IMR-90 (cell line): Measurements from ENCODE around the gene RDH13.

Source experiments
- BHLHE40 ChIP-seq: fragments of 150-350 bp; IDR thresholded peaks from 2 replicates; pipeline ENCODE4 v1.6.1; 2016; ENCODE audit warnings: mild to moderate bottlenecking, low read depth, low read length
- CEBPB ChIP-seq: IDR thresholded peaks from 2 replicates; pipeline ENCODE4 v1.6.1; 2012; ENCODE audit warnings: low read depth, low read length, improper control_type of control experiment
- FOS ChIP-seq: fragments of 150-350 bp; IDR thresholded peaks from 2 replicates; pipeline ENCODE4 v1.6.1; 2016; ENCODE audit warnings: low read depth, low read length
- MAFK ChIP-seq: IDR thresholded peaks from 2 replicates; pipeline ENCODE4 v1.6.1; 2012; ENCODE audit warnings: low read depth, low read length, improper control_type of control experiment
- POLR2A ChIP-seq: IDR thresholded peaks from 2 replicates; pipeline ENCODE4 v1.6.1; 2012; ENCODE audit warnings: mild to moderate bottlenecking, low read depth, low read length
- RFX5 ChIP-seq: IDR thresholded peaks from 2 replicates; pipeline ENCODE4 v1.8.0; 2012; ENCODE audit warnings: low read depth, mild to moderate bottlenecking, low read length, moderate library complexity
- TF ChIP-seq, protein P1 (sequence below): fragments of 150-350 bp; IDR thresholded peaks from 2 replicates; pipeline ENCODE4 v1.6.1; 2016; ENCODE audit warnings: low read depth, mild to moderate bottlenecking, low read length, moderate library complexity, borderline replicate concordance
- TF ChIP-seq, protein P2 (sequence below): conservative IDR thresholded peaks from 2 replicates; pipeline ENCODE4 v1.5.1; 2012; ENCODE audit warnings: mild to moderate bottlenecking, low read depth, low read length, improper control_type of control experiment
- TF ChIP-seq, protein P3 (sequence below): fragments of 150-350 bp; IDR thresholded peaks from 2 replicates; pipeline ENCODE4 v1.6.1; 2017; ENCODE audit warnings: mild to moderate bottlenecking, antibody characterized with exemption, low read length, low read depth

DNA sequence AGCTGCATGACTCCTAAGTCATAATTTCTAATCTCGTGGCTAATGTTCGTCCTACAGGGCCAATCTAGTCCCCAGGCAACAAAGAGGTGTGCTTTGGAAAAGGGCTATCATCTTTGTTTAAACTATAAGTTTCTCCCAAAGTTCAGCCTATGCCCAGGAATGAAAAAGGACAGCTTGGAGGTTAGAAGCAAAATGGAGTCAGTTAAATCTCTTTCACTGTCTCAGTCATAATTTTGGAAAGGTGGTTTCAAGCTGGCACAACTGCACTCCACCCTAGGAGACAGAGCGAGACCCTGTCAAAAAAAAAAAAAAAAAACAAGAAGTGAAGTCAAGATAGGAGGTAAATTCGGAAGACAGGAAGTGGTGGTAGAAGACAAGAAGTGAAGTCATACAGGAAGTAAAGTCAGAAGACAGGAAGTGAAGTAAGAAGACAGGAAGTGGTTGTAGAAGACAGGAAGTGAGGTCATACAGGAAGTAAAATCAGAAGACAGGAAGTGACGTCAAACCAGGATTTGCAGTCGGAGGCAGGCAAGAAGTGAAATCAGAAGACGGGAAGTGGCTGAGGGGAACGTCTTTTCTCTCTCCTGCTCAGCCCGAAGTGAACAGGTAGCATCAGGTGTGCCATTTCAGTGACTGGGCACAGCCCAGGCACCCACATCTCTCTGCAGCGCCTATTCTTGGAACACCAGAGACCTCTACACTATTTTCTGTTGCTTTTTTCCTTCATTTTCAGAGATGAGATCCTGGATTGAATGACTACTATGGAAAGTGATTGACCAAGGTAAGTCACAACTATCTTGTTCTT lies 57.1 kb downstream of the RDH13 start:
- TF ChIP-seq, protein P1, sequence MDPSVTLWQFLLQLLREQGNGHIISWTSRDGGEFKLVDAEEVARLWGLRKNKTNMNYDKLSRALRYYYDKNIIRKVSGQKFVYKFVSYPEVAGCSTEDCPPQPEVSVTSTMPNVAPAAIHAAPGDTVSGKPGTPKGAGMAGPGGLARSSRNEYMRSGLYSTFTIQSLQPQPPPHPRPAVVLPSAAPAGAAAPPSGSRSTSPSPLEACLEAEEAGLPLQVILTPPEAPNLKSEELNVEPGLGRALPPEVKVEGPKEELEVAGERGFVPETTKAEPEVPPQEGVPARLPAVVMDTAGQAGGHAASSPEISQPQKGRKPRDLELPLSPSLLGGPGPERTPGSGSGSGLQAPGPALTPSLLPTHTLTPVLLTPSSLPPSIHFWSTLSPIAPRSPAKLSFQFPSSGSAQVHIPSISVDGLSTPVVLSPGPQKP: no peak
- no peak for TF ChIP-seq RFX5
- TF ChIP-seq, protein P2, sequence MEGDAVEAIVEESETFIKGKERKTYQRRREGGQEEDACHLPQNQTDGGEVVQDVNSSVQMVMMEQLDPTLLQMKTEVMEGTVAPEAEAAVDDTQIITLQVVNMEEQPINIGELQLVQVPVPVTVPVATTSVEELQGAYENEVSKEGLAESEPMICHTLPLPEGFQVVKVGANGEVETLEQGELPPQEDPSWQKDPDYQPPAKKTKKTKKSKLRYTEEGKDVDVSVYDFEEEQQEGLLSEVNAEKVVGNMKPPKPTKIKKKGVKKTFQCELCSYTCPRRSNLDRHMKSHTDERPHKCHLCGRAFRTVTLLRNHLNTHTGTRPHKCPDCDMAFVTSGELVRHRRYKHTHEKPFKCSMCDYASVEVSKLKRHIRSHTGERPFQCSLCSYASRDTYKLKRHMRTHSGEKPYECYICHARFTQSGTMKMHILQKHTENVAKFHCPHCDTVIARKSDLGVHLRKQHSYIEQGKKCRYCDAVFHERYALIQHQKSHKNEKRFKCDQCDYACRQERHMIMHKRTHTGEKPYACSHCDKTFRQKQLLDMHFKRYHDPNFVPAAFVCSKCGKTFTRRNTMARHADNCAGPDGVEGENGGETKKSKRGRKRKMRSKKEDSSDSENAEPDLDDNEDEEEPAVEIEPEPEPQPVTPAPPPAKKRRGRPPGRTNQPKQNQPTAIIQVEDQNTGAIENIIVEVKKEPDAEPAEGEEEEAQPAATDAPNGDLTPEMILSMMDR: no peak
- TF ChIP-seq BHLHE40: no peak
- no peak for TF ChIP-seq POLR2A
- TF ChIP-seq, protein P3, sequence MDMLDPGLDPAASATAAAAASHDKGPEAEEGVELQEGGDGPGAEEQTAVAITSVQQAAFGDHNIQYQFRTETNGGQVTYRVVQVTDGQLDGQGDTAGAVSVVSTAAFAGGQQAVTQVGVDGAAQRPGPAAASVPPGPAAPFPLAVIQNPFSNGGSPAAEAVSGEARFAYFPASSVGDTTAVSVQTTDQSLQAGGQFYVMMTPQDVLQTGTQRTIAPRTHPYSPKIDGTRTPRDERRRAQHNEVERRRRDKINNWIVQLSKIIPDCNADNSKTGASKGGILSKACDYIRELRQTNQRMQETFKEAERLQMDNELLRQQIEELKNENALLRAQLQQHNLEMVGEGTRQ: no peak
- TF ChIP-seq CEBPB: no peak
- no peak for TF ChIP-seq FOS
- TF ChIP-seq MAFK: no peak
